GM21526 (cell line): ENCODE results near the gene RANBP6.

ENCODE experiments used
- ATAC-seq: cut with Tn5 transposase; IDR thresholded peaks from one replicate; pipeline ENCODE4 v1.9.1; 2021; ENCODE audit warnings: moderate library complexity; ENCODE audit not compliant: unreplicated experiment, low FRiP score

RANBP6 gene

DNA sequence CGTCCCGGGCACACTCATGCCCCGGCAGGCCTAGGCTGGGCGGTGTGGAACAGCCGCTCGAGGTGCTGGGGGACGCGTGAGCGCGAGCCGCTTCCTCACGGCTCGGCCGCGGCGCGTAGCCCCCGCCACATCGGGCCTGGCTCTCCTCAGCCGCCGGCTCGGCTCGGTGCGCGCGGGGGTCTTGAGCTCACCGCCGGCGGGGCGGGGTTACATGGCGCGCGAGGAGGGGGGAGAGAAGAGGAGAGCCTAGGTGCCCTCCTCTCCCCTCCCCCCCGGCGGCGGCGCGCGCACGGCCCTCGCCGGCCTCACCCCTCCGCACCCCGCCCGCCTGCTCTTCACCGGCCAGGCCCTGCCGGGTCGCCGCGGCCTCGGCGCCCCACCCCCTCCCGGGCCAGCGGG, 7.7 kb downstream of the RANBP6 start:
- ATAC-seq, result peak; percentile 38

GRCh38 chr9:6007058-6007769, 8.2 kb downstream of the RANBP6 start:
- ATAC-seq, result peak; percentile 77

GRCh38 chr9:6006749-6007057, 8.7 kb downstream of the RANBP6 start:
- ATAC-seq, result no peak

- ATAC-seq, result no peak
These were observed 14.5 kb downstream of the RANBP6 start for GRCh38 chr9:6000955-6001354.

GRCh38 chr9:5999443-6000101, 15.9 kb downstream of the RANBP6 start:
- ATAC-seq, result no peak

- ATAC-seq, result no peak
These were observed 20.9 kb downstream of the RANBP6 start for GRCh38 chr9:5994493-5994892.

DNA sequence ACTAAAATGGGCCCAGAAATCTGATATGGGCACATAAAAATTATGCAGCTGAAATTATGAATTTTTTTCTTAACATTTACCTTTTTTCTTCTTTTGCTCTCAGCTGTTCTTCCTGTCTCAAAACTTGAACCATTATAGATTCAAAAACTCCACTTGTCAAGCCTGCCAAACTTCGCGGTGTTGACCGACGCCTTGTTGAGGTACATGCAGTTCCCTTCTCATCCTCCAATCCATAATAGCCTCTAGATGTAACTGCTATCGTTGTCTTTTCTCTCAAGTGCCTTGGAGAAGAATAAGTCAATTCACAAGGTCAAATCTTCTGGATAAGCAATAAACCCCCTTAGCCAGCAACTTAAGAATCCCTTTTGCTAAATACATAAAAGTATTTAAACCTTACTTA, 27.2 kb downstream of the RANBP6 start:
- ATAC-seq, result no peak

DNA sequence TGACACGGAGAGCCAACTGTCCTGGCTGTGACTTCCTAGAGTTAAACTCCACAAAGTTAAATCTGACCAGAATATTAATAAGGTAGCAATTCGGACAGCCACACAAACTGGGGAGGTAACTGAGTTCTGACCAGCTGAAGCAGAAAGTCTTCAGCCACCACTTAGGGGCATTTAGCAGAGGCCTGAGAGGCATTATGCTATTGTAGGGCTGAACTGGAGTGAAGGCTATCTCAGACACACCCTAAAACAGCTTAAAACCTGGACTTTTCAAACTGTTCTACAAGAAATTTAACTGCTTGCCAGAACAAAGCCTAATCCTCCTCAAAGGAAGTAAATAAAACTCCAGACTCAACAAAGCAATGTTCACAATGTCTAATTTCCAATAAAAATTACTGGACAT, 32.4 kb downstream of the RANBP6 start:
- no peak for ATAC-seq

DNA sequence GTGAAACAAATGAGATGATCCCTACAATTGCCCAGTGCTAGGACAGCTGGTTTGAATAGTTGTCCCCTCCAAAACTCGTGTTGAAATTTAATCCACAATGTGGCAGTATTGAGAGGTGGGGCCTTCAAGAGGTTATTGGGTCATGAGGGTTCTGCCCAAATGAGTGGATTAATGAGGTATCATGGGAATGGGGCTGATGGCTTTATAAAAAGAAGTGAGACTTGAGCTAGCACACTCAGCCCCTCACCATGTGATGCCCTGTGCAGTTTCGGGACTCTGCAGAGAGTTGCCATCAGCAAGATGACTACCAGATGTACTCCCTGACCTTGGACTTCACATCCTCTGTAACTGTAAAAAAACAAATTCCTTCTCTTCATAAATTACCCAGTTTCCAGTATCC, 33.1 kb downstream of the RANBP6 start:
- ATAC-seq, result no peak

DNA sequence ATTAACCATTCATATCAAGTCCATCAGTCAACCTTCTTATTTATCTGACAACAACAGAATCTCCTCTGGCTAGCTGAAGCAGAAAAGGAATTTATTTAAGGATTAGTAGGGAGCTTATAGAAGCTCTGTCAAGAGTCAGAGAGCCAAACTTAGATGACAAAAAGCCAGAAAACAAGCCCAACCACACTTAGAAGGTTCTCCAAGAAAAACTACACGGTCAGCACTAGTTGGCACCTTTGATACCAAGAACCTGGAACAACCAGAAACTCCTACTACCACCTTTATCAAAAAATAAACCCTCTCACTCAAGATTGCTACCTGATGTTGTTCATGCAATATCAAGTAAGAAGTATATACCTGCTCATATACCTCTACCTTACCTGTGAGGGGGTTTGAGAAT, 36.9 kb downstream of the RANBP6 start:
- no peak for ATAC-seq

GRCh38 chr9:5976674-5977397, 38.6 kb downstream of the RANBP6 start:
- ATAC-seq, result no peak

DNA sequence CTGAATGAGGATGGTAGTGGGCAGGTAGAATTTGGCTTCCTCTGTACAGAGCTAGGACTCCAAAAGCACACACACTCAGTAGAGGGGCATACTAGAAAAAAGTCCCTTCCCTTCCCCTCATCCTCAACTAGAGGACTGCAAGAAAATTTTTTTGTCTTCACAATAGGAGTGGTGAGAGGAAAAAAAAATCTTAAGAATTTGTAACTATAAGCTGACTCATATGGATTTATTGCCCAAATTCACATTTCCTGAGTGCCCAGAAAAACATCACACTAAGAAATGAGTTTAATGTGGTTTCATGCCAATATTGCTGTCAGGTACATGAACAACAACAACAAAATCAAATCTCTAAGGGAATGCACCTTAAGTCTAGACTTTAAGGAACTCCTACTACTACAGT, 43.7 kb downstream of the RANBP6 start:
- no peak for ATAC-seq
